Stimulated activated CD4-positive, alpha-beta T cell treated with anti-CD3 and anti-CD28 coated beads, Interleukin-15, amount 100 ng/mL, for 1 hour (primary cell): ENCODE results near the gene TENT4B.

Experiments used
- DNase-seq, 2 donors: peaks; one replicate each; pipeline ENCODE4 v3.0.0-alpha.2; 2020; ENCODE audit warnings: low read depth in 1 of 2, low spot score in 1 of 2

TENT4B gene

GRCh38 chr16:50269769-50270509 lies 116.8 kb downstream of the TENT4B start:
- DNase-seq, result no peak

- no peak for DNase-seq
These were observed 117.5 kb downstream of the TENT4B start for GRCh38 chr16:50270510-50271147.

GRCh38 chr16:50271148-50272041 lies 118.3 kb downstream of the TENT4B start:
- DNase-seq, result no peak

- no peak for DNase-seq
These were observed 119.0 kb downstream of the TENT4B start for GRCh38 chr16:50272111-50272571.

GRCh38 chr16:50272687-50273381 lies 119.7 kb downstream of the TENT4B start:
- DNase-seq, result no peak

- no peak for DNase-seq
These were observed 120.2 kb downstream of the TENT4B start for GRCh38 chr16:50273382-50273690.

- no peak for DNase-seq
These were observed 120.8 kb downstream of the TENT4B start for GRCh38 chr16:50273888-50274325.

GRCh38 chr16:50274326-50275097 lies 121.4 kb downstream of the TENT4B start:
- no peak for DNase-seq

- no peak for DNase-seq
These were observed 122.0 kb downstream of the TENT4B start for GRCh38 chr16:50275098-50275415.

GRCh38 chr16:50275428-50276325 lies 122.6 kb downstream of the TENT4B start:
- DNase-seq, result no peak

- no peak for DNase-seq
These were observed 123.2 kb downstream of the TENT4B start for GRCh38 chr16:50276326-50276640.

- DNase-seq, result no peak
These were observed 123.9 kb downstream of the TENT4B start for GRCh38 chr16:50276801-50277555.

- no peak for DNase-seq
These were observed 125.1 kb downstream of the TENT4B start for GRCh38 chr16:50278251-50278650.

- DNase-seq, result no peak
These were observed 126.4 kb downstream of the TENT4B start for GRCh38 chr16:50279504-50279865.

- DNase-seq, result no peak
These were observed 127.8 kb downstream of the TENT4B start for GRCh38 chr16:50280932-50281331.
